22Rv1 (cell line): ENCODE results near the gene ARL4C.

Source experiments
- H3K27ac ChIP-seq: fragments of 450-650 bp; 2 replicates; pipeline ENCODE4 v1.5.1; 2017
- ZFX ChIP-seq: fragments of 450-650 bp; IDR thresholded peaks from 2 replicates; pipeline ENCODE4 v1.6.1; 2017; ENCODE audit warnings: antibody characterized with exemption, borderline replicate concordance
- TF ChIP-seq, protein P1 (sequence below): fragments of 450-650 bp; IDR thresholded peaks from 2 replicates; pipeline ENCODE4 v1.5.1; 2017; ENCODE audit warnings: mild to moderate bottlenecking

Gene ARL4C

DNA sequence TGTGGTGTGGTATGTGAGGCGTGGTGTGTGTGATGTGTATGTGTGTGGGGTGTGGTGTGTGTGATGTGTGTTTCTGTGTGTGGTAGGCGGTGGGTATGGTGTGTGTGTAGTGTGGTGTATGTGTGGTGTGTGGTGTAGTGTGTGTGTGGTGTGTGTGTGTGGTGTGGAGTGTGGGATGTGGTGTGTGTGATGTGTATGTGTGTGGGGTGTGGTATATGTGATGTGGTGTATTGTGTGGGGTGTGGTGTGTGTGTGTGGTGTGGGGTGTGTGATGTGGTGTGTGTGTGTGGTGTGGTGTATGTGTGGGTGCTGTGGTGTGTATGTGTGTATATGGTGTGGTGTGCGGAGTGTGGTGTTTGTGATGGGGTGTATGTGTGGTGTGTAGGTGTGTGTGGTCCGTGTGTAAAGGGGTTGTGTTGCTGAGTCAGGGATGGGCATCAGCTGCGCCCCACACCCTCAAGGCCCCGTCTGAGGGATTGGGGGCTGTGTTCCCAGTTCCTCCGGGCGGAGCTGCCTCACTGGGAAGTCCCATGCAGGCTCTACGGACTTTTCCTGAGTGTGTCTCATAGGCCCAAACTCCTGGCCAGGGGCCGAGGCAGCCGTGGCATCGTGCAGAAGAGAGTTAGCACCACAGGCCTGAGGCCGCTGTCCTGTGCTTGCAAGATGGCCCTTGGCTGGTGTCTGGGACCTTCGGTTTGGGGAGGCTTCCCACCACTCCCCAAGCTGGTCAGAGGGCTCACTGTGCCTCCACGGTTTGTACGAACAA, 18.2 kb upstream of the ARL4C start:
- H3K27ac ChIP-seq: no peak overlapping the region
- TF ChIP-seq ZFX: no peak
- TF ChIP-seq, protein P1, sequence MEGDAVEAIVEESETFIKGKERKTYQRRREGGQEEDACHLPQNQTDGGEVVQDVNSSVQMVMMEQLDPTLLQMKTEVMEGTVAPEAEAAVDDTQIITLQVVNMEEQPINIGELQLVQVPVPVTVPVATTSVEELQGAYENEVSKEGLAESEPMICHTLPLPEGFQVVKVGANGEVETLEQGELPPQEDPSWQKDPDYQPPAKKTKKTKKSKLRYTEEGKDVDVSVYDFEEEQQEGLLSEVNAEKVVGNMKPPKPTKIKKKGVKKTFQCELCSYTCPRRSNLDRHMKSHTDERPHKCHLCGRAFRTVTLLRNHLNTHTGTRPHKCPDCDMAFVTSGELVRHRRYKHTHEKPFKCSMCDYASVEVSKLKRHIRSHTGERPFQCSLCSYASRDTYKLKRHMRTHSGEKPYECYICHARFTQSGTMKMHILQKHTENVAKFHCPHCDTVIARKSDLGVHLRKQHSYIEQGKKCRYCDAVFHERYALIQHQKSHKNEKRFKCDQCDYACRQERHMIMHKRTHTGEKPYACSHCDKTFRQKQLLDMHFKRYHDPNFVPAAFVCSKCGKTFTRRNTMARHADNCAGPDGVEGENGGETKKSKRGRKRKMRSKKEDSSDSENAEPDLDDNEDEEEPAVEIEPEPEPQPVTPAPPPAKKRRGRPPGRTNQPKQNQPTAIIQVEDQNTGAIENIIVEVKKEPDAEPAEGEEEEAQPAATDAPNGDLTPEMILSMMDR: no peak

DNA sequence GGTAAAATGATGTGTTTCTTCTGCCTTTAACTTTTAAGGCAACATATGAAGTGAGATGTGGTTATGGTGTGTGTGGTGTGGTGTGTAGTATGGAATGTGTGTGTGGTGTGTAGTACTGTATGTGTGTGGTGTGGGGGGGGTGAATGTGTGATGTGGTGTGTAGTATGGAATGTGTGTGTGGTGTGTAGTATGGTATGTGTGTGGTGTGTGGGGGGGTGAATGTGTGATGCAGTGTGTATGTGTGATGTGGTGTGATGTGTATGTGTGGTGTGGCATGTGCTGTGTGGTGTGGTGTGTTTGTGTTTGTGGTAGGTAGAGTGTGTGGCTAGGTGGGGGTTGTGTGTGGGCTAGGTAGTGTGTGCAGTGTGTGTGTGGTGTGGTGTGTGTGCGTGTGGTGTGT, 17.2 kb upstream of the ARL4C start:
- H3K27ac ChIP-seq: no peak overlapping the region
- TF ChIP-seq ZFX: no peak
- TF ChIP-seq, protein P1: no peak

DNA sequence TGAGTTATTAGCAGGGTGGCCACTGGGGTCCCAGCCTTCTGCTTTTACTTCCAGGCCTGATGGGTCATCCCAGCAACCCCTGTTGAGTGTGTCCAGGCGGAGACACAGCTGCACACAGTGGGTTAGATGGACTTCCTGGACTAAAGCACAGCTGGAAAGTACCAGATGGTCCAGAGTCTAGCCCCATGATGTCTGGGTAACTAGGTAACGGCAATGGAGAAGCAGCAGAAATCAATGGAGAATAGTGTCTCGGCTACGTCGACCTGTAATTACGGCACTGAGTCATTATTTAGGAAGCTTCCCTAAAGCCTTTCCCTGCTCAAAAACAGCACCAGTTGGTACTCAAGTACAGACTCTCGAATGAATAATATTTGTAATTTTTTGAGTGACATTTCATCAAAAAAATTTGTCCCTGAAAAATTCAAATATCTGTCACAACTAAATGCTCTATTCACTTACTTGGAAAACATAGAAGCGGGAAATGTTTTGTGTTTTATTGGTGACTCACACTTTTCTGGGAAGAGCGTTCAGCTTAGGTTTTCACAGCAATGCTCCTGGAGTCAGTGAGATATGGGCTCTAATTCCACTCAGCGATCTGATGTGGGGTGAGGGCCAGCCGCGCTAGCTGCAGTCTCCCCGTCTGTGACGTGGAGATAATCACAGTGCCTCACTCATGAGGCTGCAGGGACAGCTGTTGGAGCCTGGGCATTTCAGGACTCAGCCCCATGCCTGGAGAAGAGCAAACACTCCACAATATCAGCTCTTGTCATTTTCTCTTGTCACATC, 16.2 kb upstream of the ARL4C start:
- H3K27ac ChIP-seq: no peak overlapping the region
- TF ChIP-seq ZFX: no peak
- TF ChIP-seq, protein P1: no peak

DNA sequence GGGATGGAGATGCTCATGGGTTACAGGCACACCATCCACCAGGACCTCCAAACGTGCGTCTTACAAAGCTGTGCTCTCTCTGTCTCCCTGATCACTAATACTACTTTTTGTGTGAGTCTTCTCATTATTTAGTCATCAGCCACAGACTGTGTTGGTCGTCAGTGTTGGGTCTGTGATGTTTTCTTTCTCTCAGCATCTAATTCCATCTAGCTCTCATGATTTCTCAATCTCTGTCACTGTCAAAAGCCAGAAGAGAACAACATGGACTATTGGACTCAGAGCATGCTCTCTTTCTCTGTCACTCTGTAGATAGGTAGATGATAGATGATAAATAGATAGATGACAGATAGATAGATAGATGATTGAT, 6.0 kb upstream of the ARL4C start:
- H3K27ac ChIP-seq: no peak overlapping the region
- TF ChIP-seq ZFX: no peak
- TF ChIP-seq, protein P1: no peak

DNA sequence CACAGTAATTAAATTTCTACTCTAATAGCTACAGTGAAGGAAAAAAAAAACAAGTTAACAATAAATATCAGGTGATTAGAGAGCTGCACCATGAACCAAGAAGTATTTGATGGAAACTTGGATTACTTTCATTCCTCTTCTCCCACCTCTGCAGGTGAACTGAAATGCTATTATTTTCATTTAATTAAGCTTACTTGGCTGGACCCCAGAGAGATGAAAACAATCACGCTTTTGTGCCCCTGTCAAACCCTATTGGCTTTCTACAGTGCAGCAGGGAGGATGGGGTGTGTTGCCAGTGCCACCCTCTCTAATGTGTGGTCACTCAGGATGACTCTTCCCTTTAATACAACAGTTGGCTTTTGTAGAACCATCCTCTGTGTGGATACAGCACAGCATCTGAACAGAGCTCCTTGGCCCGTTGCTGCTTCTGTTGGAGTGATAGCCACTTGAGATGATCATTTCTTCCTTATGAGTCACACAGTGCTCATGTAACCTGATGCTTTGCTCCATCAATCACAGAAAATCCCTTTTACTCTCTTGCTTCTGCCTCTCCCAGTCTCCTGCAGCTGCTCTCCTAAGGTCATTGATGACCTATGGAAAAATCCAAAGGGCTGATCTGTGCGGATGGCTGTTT, 5.5 kb upstream of the ARL4C start:
- no peak overlapping the region for H3K27ac ChIP-seq
- TF ChIP-seq ZFX: no peak
- TF ChIP-seq, protein P1: no peak

DNA sequence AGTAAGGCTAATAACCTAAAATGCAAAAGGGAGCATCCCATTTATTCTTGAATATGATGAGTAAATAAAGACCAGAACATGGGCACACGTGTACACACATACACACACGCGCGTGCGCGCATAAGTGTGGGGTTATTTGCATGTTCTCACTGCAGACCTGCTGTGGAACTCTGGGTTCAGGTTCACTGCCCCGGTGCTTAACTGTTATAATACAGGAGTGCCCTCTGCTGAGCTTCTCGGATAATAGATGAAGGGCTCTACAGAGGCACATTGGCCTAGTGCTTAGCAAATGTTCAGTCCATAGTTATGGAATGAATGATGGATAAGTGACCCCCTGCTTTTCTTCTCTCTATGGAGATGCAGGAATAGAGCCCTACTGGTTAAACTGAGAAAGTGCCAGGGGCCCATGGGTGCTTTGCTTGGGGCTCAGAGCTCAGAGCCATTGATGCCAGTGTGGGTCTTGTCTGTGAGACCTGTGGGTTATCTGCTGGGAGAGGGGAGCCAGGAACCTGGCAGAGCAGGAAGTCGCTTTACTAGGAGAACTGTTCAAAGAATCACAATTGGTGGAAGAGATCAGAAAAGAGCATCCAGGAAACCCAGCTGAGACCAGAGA, 3.6 kb upstream of the ARL4C start:
- no peak overlapping the region for H3K27ac ChIP-seq
- TF ChIP-seq, protein P1: peak; percentile 48
- no peak for TF ChIP-seq ZFX
